Measurements from ENCODE around the gene CCL27. TPM values are rescaled to one million over a fixed set of nuclear protein-coding genes. Genes with fewer than 3 reads are reported as not detected.

Gene CCL27
- total and polyA plus RNA-seq, 2 donors from 2014 or later, result not detected

GRCh38 chr9:34684145-34684544 lies 21.7 kb upstream of the CCL27 start:
- Histone ChIP-seq H3K4me3 (ENCODE audit: low read length in 3 of 3) (no peak overlapping the region), H3K9ac (ENCODE audit: low read length in 3 of 3) (no peak overlapping the region), H3K4me1 (ENCODE audit: control insufficient read depth in 2 of 3, insufficient read depth in 2 of 3, low read depth in 1 of 3, low read length in 3 of 3) (no peaks in the 10 kb centered on the region), H3K27ac (ENCODE audit: low read depth in 2 of 2, low read length in 2 of 2) (no peak overlapping the region), H3K36me3 (ENCODE audit: control insufficient read depth in 2 of 3, insufficient read depth in 3 of 3, low read length in 3 of 3) (no peaks in the 10 kb centered on the region), H3K27me3 (ENCODE audit: control insufficient read depth, insufficient read depth, low read length) (no peaks in the 10 kb centered on the region), H3K9me3 (ENCODE audit: control insufficient read depth in 2 of 3, insufficient read depth in 1 of 3, low read length in 3 of 3) (no peaks in the 10 kb centered on the region)
- no peak for FAIRE-seq
- no peak for DNase-seq
- intact Hi-C loops (cut with DNase I), result no loop called here
- TF ChIP-seq CTCF (IDR thresholded peaks at IDR 0.05; ENCODE audit: borderline replicate concordance, extremely low read depth, insufficient read depth), result no peak

- FAIRE-seq, result no peak
- TF ChIP-seq CTCF (IDR thresholded peaks at IDR 0.05; ENCODE audit: borderline replicate concordance, extremely low read depth, insufficient read depth), result no peak
- H3K4me3 ChIP-seq (ENCODE audit: low read length in 3 of 3), result no peak overlapping the region
- no peaks in the 10 kb centered on the region for H3K9me3 ChIP-seq (ENCODE audit: control insufficient read depth in 2 of 3, insufficient read depth in 1 of 3, low read length in 3 of 3)
- DNase-seq, result no peak
- no peaks in the 10 kb centered on the region for H3K36me3 ChIP-seq (ENCODE audit: control insufficient read depth in 2 of 3, insufficient read depth in 3 of 3, low read length in 3 of 3)
- no peaks in the 10 kb centered on the region for H3K4me1 ChIP-seq (ENCODE audit: control insufficient read depth in 2 of 3, insufficient read depth in 2 of 3, low read depth in 1 of 3, low read length in 3 of 3)
- H3K27ac ChIP-seq (ENCODE audit: low read depth in 2 of 2, low read length in 2 of 2), result no peak overlapping the region
- intact Hi-C loops (cut with DNase I), result no loop called here
- no peaks in the 10 kb centered on the region for H3K27me3 ChIP-seq (ENCODE audit: control insufficient read depth, insufficient read depth, low read length)
- H3K9ac ChIP-seq (ENCODE audit: low read length in 3 of 3), result no peak overlapping the region
These were observed 13.4 kb upstream of the CCL27 start for GRCh38 chr9:34675869-34676268.

GRCh38 chr9:34675048-34675714 lies 12.7 kb upstream of the CCL27 start:
- Histone ChIP-seq H3K4me1 (ENCODE audit: control insufficient read depth in 2 of 3, insufficient read depth in 2 of 3, low read depth in 1 of 3, low read length in 3 of 3) (no peaks in the 10 kb centered on the region), H3K27me3 (ENCODE audit: control insufficient read depth, insufficient read depth, low read length) (no peaks in the 10 kb centered on the region), H3K4me3 (ENCODE audit: low read length in 3 of 3) (no peak overlapping the region), H3K36me3 (ENCODE audit: control insufficient read depth in 2 of 3, insufficient read depth in 3 of 3, low read length in 3 of 3) (no peaks in the 10 kb centered on the region), H3K27ac (ENCODE audit: low read depth in 2 of 2, low read length in 2 of 2) (no peak overlapping the region), H3K9ac (ENCODE audit: low read length in 3 of 3) (no peak overlapping the region), H3K9me3 (ENCODE audit: control insufficient read depth in 2 of 3, insufficient read depth in 1 of 3, low read length in 3 of 3) (no peaks in the 10 kb centered on the region)
- FAIRE-seq (no peak), DNase-seq (peak; percentile 74 to 90 (median 82))
- intact Hi-C loops (cut with DNase I), result no loop called here
- peak; percentile 47 for TF ChIP-seq CTCF (IDR thresholded peaks at IDR 0.05; ENCODE audit: borderline replicate concordance, extremely low read depth, insufficient read depth)

- no peak overlapping the region for H3K9ac ChIP-seq (ENCODE audit: low read length in 3 of 3)
These were observed 12.0 kb upstream of the CCL27 start for GRCh38 chr9:34674440-34674839.

More at GRCh38 chr9:34674440-34674839, 12.0 kb upstream of the CCL27 start:
- no peak for TF ChIP-seq CTCF (IDR thresholded peaks at IDR 0.05; ENCODE audit: borderline replicate concordance, extremely low read depth, insufficient read depth)
- DNase-seq (no peak), FAIRE-seq (no peak)
- no peaks in the 10 kb centered on the region for H3K27me3 ChIP-seq (ENCODE audit: control insufficient read depth, insufficient read depth, low read length)
- intact Hi-C loops (cut with DNase I), result no loop called here
- H3K4me3 ChIP-seq (ENCODE audit: low read length in 3 of 3), result no peak overlapping the region
- no peak overlapping the region for H3K27ac ChIP-seq (ENCODE audit: low read depth in 2 of 2, low read length in 2 of 2)
- no peaks in the 10 kb centered on the region for H3K4me1 ChIP-seq (ENCODE audit: control insufficient read depth in 2 of 3, insufficient read depth in 2 of 3, low read depth in 1 of 3, low read length in 3 of 3)
- no peaks in the 10 kb centered on the region for H3K36me3 ChIP-seq (ENCODE audit: control insufficient read depth in 2 of 3, insufficient read depth in 3 of 3, low read length in 3 of 3)
- no peaks in the 10 kb centered on the region for H3K9me3 ChIP-seq (ENCODE audit: control insufficient read depth in 2 of 3, insufficient read depth in 1 of 3, low read length in 3 of 3)
